CD14-positive monocyte (primary cell): ENCODE results near the gene FOXC1. TPM values are rescaled to one million over a fixed set of nuclear protein-coding genes. Genes with fewer than 3 reads are reported as not detected.

ENCODE experiments used
- DNase-seq, 3 donors: peaks; one replicate each; pipeline ENCODE4 v3.0.0-alpha.2; 2011 to 2022
- H2AFZ ChIP-seq: 2 replicates; pipeline ENCODE4 v1.6.0; 2012; ENCODE audit warnings: mild to moderate bottlenecking, low read depth, low read length, inconsistent platforms; ENCODE audit not compliant: insufficient read depth, poor library complexity, severe bottlenecking
- H3K27ac ChIP-seq, 2 donors: 1 replicate in 1 of 2; 2 replicates in 1 of 2; pipeline ENCODE4 v1.5.1; 2012 to 2013; ENCODE audit warnings: low read length in 2 of 2, control low read depth in 1 of 2, inconsistent platforms in 1 of 2, low read depth in 1 of 2, mild to moderate bottlenecking in 1 of 2
- H3K27me3 ChIP-seq, 2 donors: one replicate each; pipeline versions ENCODE4 v1.6.0 to v1.6.1; 2011 to 2013; ENCODE audit warnings: low read length in 2 of 2; ENCODE audit not compliant: control insufficient read depth in 2 of 2, insufficient read depth in 2 of 2
- H3K36me3 ChIP-seq, 2 donors: replicated peaks in 1 of 2; 1 replicate in 1 of 2; 2 replicates in 1 of 2; pipeline versions ENCODE4 v1.5.1 to v1.6.1; 2012 to 2013; ENCODE audit warnings: low read length in 2 of 2, control low read depth in 1 of 2, inconsistent platforms in 1 of 2, mild to moderate bottlenecking in 1 of 2; ENCODE audit not compliant: insufficient read depth in 2 of 2, control insufficient read depth in 1 of 2
- H3K4me1 ChIP-seq, 2 donors: 1 replicate in 1 of 2; 2 replicates in 1 of 2; pipeline versions ENCODE4 v1.5.1 to v1.6.1; 2012 to 2013; ENCODE audit warnings: low read length in 2 of 2, control low read depth in 1 of 2, inconsistent platforms in 1 of 2, mild to moderate bottlenecking in 1 of 2, moderate library complexity in 1 of 2; ENCODE audit not compliant: insufficient read depth in 2 of 2, control insufficient read depth in 1 of 2
- H3K4me2 ChIP-seq: replicated peaks from 2 replicates; pipeline ENCODE3; 2012; ENCODE audit warnings: low read length, moderate library complexity, mild to moderate bottlenecking; ENCODE audit not compliant: poor library complexity, severe bottlenecking; ENCODE audit errors: extremely low read depth
- H3K4me3 ChIP-seq, 3 experiments: fragments of 200-600 bp in 1 of 3; sonication (generic) in 1 of 3; replicated peaks in 1 of 3; 1 replicate in 2 of 3; 2 replicates in 1 of 3; pipeline ENCODE4 v1.5.1; 2011 to 2013; ENCODE audit warnings: low read length in 3 of 3, mild to moderate bottlenecking in 3 of 3, control low read depth in 2 of 3, low read depth in 2 of 3, inconsistent platforms in 1 of 3, moderate library complexity in 1 of 3
- H3K79me2 ChIP-seq: 2 replicates; pipeline ENCODE4 v1.6.0; 2012; ENCODE audit warnings: mild to moderate bottlenecking, control low read depth, inconsistent platforms, low read length, moderate library complexity; ENCODE audit not compliant: insufficient read depth
- H3K9ac ChIP-seq: 2 replicates; pipeline ENCODE4 v1.6.0; 2017; ENCODE audit warnings: low read length, mild to moderate bottlenecking; ENCODE audit not compliant: insufficient read depth, poor library complexity, severe bottlenecking
- H3K9me3 ChIP-seq, 2 donors: replicated peaks in 1 of 2; 1 replicate in 1 of 2; 2 replicates in 1 of 2; pipeline versions ENCODE4 v1.5.1 to v1.6.1; 2012 to 2013; ENCODE audit warnings: low read length in 2 of 2, control low read depth in 1 of 2; ENCODE audit not compliant: control insufficient read depth in 1 of 2, insufficient read depth in 1 of 2
- H4K20me1 ChIP-seq: 2 replicates; pipeline ENCODE4 v1.6.0; 2012; ENCODE audit warnings: mild to moderate bottlenecking, low read length, control low read depth, moderate library complexity; ENCODE audit not compliant: insufficient read depth
- H3K27ac Mint-ChIP-seq, 7 donors: one replicate each; pipeline ENCODE4 v1.8.0; 2020; ENCODE audit warnings: mild to moderate bottlenecking in 7 of 7, mixed read lengths in 7 of 7, moderate library complexity in 6 of 7, inconsistent platforms in 2 of 7
- H3K27me3 Mint-ChIP-seq, 3 donors: one replicate each; pipeline ENCODE4 v1.8.0; 2021 to 2022; ENCODE audit warnings: low read depth in 3 of 3, mild to moderate bottlenecking in 3 of 3, mixed read lengths in 3 of 3, moderate library complexity in 3 of 3, inconsistent platforms in 1 of 3
- H3K36me3 Mint-ChIP-seq, 2 donors: one replicate each; pipeline ENCODE4 v1.8.0; 2020; ENCODE audit warnings: mixed read lengths in 2 of 2, inconsistent platforms in 1 of 2, mild to moderate bottlenecking in 1 of 2
- H3K4me1 Mint-ChIP-seq: one replicate; pipeline ENCODE4 v1.8.0; 2020; ENCODE audit warnings: mild to moderate bottlenecking, mixed read lengths
- H3K4me3 Mint-ChIP-seq, 2 donors: one replicate each; pipeline ENCODE4 v1.8.0; 2020; ENCODE audit warnings: mild to moderate bottlenecking in 2 of 2, mixed read lengths in 2 of 2, moderate library complexity in 1 of 2
- H3K9me3 Mint-ChIP-seq, 7 donors: one replicate each; pipeline ENCODE4 v1.8.0; 2020 to 2022; ENCODE audit warnings: mixed read lengths in 7 of 7, mild to moderate bottlenecking in 6 of 7, moderate library complexity in 6 of 7, inconsistent platforms in 2 of 7
- CTCF ChIP-seq: fragments of 200-600 bp; IDR thresholded peaks from one replicate; pipeline ENCODE4 v1.8.0; 2022; ENCODE audit warnings: antibody characterized with exemption, mild to moderate bottlenecking
- WGBS: methylation state at CpG from one replicate; pipeline ENCODE4 v1.1.5; 2013; ENCODE audit warnings: missing lambda C conversion rate; ENCODE audit not compliant: insufficient coverage; 5-methylcytosine and 5-hydroxymethylcytosine counted together
- intact Hi-C, 2 donors: fragments of 100-400 bp; cut with micrococcal nuclease; formaldehyde crosslinking; loops; one replicate each; pipeline versions ENCODE4 v1.15.0 to v1.15.1; 2023
- polyA plus RNA-seq, 3 donors: library from polyadenylated mRNA; depleted of rRNA in 1 of 3; unstranded in 2 of 3; stranded (reverse) in 1 of 3; fragments of 300-500 nt in 2 of 3; fragments of >200 nt in 1 of 3; fragmentation: Illumina TruSeq in 2 of 3; gene quantifications; 1 replicate in 2 of 3; 2 replicates in 1 of 3; pipeline ENCODE4 v1.2.3, GENCODE V29; 2012 to 2021

The FOXC1 gene
- polyA plus RNA-seq, 3 donors: 0.36 TPM; not detected in 2

GRCh38 chr6:1640476-1640875 is 30.8 kb downstream of the FOXC1 start:
- H3K36me3 ChIP-seq: no peaks in the 10 kb centered on the region
- Mint-ChIP-seq H3K4me1 (peaks cover 12% of the 10 kb centered on the region), H3K9me3 (peaks cover 0 to 3% (median 0%) of the 10 kb centered on the region in 7 donors), H3K27me3 (peaks cover 1 to 4% (median 4%) of the 10 kb centered on the region in 3 donors), H3K4me3 (no peak overlapping the region), H3K27ac (no peak overlapping the region), H3K36me3 (peaks cover 0 to 5% of the 10 kb centered on the region in 2 donors)
- H3K9ac ChIP-seq: no peak overlapping the region
- H2AFZ ChIP-seq: no peak overlapping the region
- H4K20me1 ChIP-seq: no peaks in the 10 kb centered on the region
- H3K27ac ChIP-seq: no peak overlapping the region
- H3K4me2 ChIP-seq: no peak overlapping the region
- WGBS: 98% methylated on average over 8 of the region's 8 CpGs
- no peak for TF ChIP-seq CTCF
- no peak for DNase-seq
- H3K9me3 ChIP-seq: no peaks in the 10 kb centered on the region
- H3K4me1 ChIP-seq: peaks cover 5 to 7% of the 10 kb centered on the region in 2 donors
- H3K4me3 ChIP-seq: no peak overlapping the region
- intact Hi-C loops: no loop called here
- no peaks in the 10 kb centered on the region for H3K79me2 ChIP-seq
- no peaks in the 10 kb centered on the region for H3K27me3 ChIP-seq

GRCh38 chr6:1641343-1641885 is 31.7 kb downstream of the FOXC1 start:
- Histone ChIP-seq H3K4me2 (no peak overlapping the region), H3K4me3 (no peak overlapping the region), H3K27me3 (no peaks in the 10 kb centered on the region), H3K36me3 (no peaks in the 10 kb centered on the region), H4K20me1 (no peaks in the 10 kb centered on the region), H3K79me2 (no peaks in the 10 kb centered on the region), H3K27ac (no peak overlapping the region), H3K9me3 (no peaks in the 10 kb centered on the region), H3K4me1 (peaks cover 5 to 7% of the 10 kb centered on the region in 2 donors), H2AFZ (no peak overlapping the region), H3K9ac (no peak overlapping the region)
- peaks cover 1 to 5% (median 4%) of the 10 kb centered on the region in 3 donors for H3K27me3 Mint-ChIP-seq
- TF ChIP-seq CTCF: no peak
- H3K9me3 Mint-ChIP-seq: peaks cover 0 to 3% (median 0%) of the 10 kb centered on the region in 7 donors
- peaks cover 0 to 5% of the 10 kb centered on the region in 2 donors for H3K36me3 Mint-ChIP-seq
- H3K4me1 Mint-ChIP-seq: peaks cover 12% of the 10 kb centered on the region
- no peak for DNase-seq
- H3K27ac Mint-ChIP-seq: no peak overlapping the region
- H3K4me3 Mint-ChIP-seq: no peak overlapping the region
- intact Hi-C loops: no loop called here
- 95% methylated on average over 6 of the region's 12 CpGs for WGBS
